HG03045 (cell line): ENCODE results near the gene MBD2.
"Not testable (repeated sequence)": the region's sequence is repeated elsewhere in the genome, so short reads cannot be mapped to it uniquely, and the experiment has no call there.

ENCODE experiments used
- ATAC-seq: cut with Tn5 transposase; IDR thresholded peaks from one replicate; pipeline ENCODE4 v1.9.1; 2021; ENCODE audit warnings: mild to moderate bottlenecking, moderate library complexity; ENCODE audit not compliant: unreplicated experiment

The MBD2 gene

GRCh38 chr18:54238173-54238936, 13.9 kb upstream of the MBD2 start:
- ATAC-seq, result no peak

GRCh38 chr18:54235871-54236270, 11.4 kb upstream of the MBD2 start:
- no peak for ATAC-seq

GRCh38 chr18:54233747-54234146, 9.3 kb upstream of the MBD2 start:
- ATAC-seq, result no peak

- no peak for ATAC-seq
These were observed 8.8 kb upstream of the MBD2 start for GRCh38 chr18:54233228-54233625.

GRCh38 chr18:54232485-54233227, 8.2 kb upstream of the MBD2 start:
- ATAC-seq, result no peak

GRCh38 chr18:54229421-54230059, 5.1 kb upstream of the MBD2 start:
- ATAC-seq, result no peak

- ATAC-seq, result no peak
These were observed 3.9 kb upstream of the MBD2 start for GRCh38 chr18:54228364-54228763.

GRCh38 chr18:54223568-54224241, 764 bp downstream of the MBD2 start:
- peak; percentile 10 for ATAC-seq

- peak; percentile 22 for ATAC-seq
These were observed 1.4 kb downstream of the MBD2 start for GRCh38 chr18:54222922-54223567.

- no peak for ATAC-seq
These were observed 4.1 kb downstream of the MBD2 start for GRCh38 chr18:54220406-54220805.

GRCh38 chr18:54218803-54219202, 5.7 kb downstream of the MBD2 start:
- ATAC-seq, result not testable (repeated sequence)

- ATAC-seq, result no peak
These were observed 6.2 kb downstream of the MBD2 start for GRCh38 chr18:54218299-54218698.

- ATAC-seq, result peak; percentile 37
These were observed 6.8 kb downstream of the MBD2 start for GRCh38 chr18:54217624-54218023.

GRCh38 chr18:54215069-54215468, 9.4 kb downstream of the MBD2 start:
- ATAC-seq, result no peak

- peak; percentile 33 for ATAC-seq
These were observed 14.0 kb downstream of the MBD2 start for GRCh38 chr18:54210463-54210862.

- peak; percentile 83 for ATAC-seq
These were observed 14.8 kb downstream of the MBD2 start for GRCh38 chr18:54209471-54210180.

GRCh38 chr18:54206447-54206846, 18.0 kb downstream of the MBD2 start:
- no peak for ATAC-seq

- no peak for ATAC-seq
These were observed 18.5 kb downstream of the MBD2 start for GRCh38 chr18:54205959-54206358.

GRCh38 chr18:54205448-54205847, 19.0 kb downstream of the MBD2 start:
- ATAC-seq, result not testable (repeated sequence)

- ATAC-seq, result no peak
These were observed 19.6 kb downstream of the MBD2 start for GRCh38 chr18:54204883-54205282.
